ENCODE results near the gene PRKACG. TPM values are rescaled to one million over a fixed set of nuclear protein-coding genes. Genes with fewer than 3 reads are reported as not detected.
A peak's percentile ranks its signal among the peaks of the same experiment; 100 is the strongest.

PRKACG gene
- total RNA-seq, 2 donors from 2014 or later: not detected

GRCh38 chr9:69036799-69037198 lies 22.9 kb upstream of the PRKACG start:
- no peaks in the 10 kb centered on the region for H3K9me3 Mint-ChIP-seq
- peaks cover 17% of the 10 kb centered on the region for H3K4me1 Mint-ChIP-seq (ENCODE audit: low read depth)
- H3K27ac Mint-ChIP-seq: peak overlapping the region; percentile 87
- H3K27me3 Mint-ChIP-seq (ENCODE audit: low read depth): no peaks in the 10 kb centered on the region
- H3K4me3 Mint-ChIP-seq: peak overlapping the region; percentile 98
- no peak for DNase-seq
- peaks cover 0 to 7% of the 10 kb centered on the region in 2 donors for H3K36me3 Mint-ChIP-seq (ENCODE audit: insufficient read depth in 2 of 2)
- ATAC-seq (replicated peaks in 1 of 2): no peak

GRCh38 chr9:69036309-69036708 lies 22.4 kb upstream of the PRKACG start:
- H3K4me1 Mint-ChIP-seq (ENCODE audit: low read depth): peaks cover 16% of the 10 kb centered on the region
- ATAC-seq (replicated peaks in 1 of 2) (peak; percentile 16 to 34), DNase-seq (peak; percentile 18)
- H3K27me3 Mint-ChIP-seq (ENCODE audit: low read depth): no peaks in the 10 kb centered on the region
- H3K27ac Mint-ChIP-seq: peak overlapping the region; percentile 87
- H3K4me3 Mint-ChIP-seq: peak overlapping the region; percentile 98
- H3K36me3 Mint-ChIP-seq (ENCODE audit: insufficient read depth in 2 of 2): peaks cover 0 to 7% of the 10 kb centered on the region in 2 donors
- no peaks in the 10 kb centered on the region for H3K9me3 Mint-ChIP-seq

- Mint-ChIP-seq H3K27ac (peak within 1 kb of the TSS; percentile 87), H3K27me3 (ENCODE audit: low read depth) (no peaks in the 10 kb centered on the region), H3K36me3 (ENCODE audit: insufficient read depth in 2 of 2) (peaks cover 0 to 4% of the 10 kb centered on the region in 2 donors), H3K9me3 (no peaks in the 10 kb centered on the region), H3K4me1 (ENCODE audit: low read depth) (peaks cover 15% of the 10 kb centered on the region), H3K4me3 (peak within 1 kb of the TSS; percentile 98)
- ATAC-seq (replicated peaks in 1 of 2) (peak; percentile 95 to 96), DNase-seq (peak; percentile 84 to 89)
Measured at GRCh38 chr9:69035438-69036308, 21.8 kb upstream of the PRKACG start, which contains the start of gene FXN. TSS of gene FXN (plus strand) at chr9:69035752. CDS start at chr9:69035783, 31 bp downstream.

GRCh38 chr9:69034071-69034470 lies 20.2 kb upstream of the PRKACG start:
- no peak overlapping the region for H3K4me3 Mint-ChIP-seq
- no peak for ATAC-seq (replicated peaks in 1 of 2)

GRCh38 chr9:69030851-69031645 lies 17.1 kb upstream of the PRKACG start:
- H3K27ac Mint-ChIP-seq: no peak overlapping the region
- H3K4me3 Mint-ChIP-seq: no peak overlapping the region
- H3K4me1 Mint-ChIP-seq (ENCODE audit: low read depth): peaks cover 41% of the 10 kb centered on the region
- H3K36me3 Mint-ChIP-seq (ENCODE audit: insufficient read depth in 2 of 2): peaks cover 0 to 3% of the 10 kb centered on the region in 2 donors
- ATAC-seq (replicated peaks in 1 of 2) (no peak), DNase-seq (no peak)
- no peaks in the 10 kb centered on the region for H3K27me3 Mint-ChIP-seq (ENCODE audit: low read depth)
- H3K9me3 Mint-ChIP-seq: peaks cover 0 to 4% of the 10 kb centered on the region in 2 donors

More at GRCh38 chr9:69034071-69034470, 20.2 kb upstream of the PRKACG start:
- Mint-ChIP-seq H3K27me3 (ENCODE audit: low read depth) (no peaks in the 10 kb centered on the region), H3K9me3 (peaks cover 0 to 4% of the 10 kb centered on the region in 2 donors), H3K27ac (no peak overlapping the region), H3K4me1 (ENCODE audit: low read depth) (peaks cover 31% of the 10 kb centered on the region), H3K36me3 (ENCODE audit: insufficient read depth in 2 of 2) (peaks cover 3 to 4% of the 10 kb centered on the region in 2 donors)
- no peak for DNase-seq

- Mint-ChIP-seq H3K9me3 (peaks cover 0 to 4% of the 10 kb centered on the region in 2 donors), H3K4me3 (no peak overlapping the region), H3K27ac (no peak overlapping the region), H3K4me1 (ENCODE audit: low read depth) (peaks cover 41% of the 10 kb centered on the region), H3K27me3 (ENCODE audit: low read depth) (no peaks in the 10 kb centered on the region), H3K36me3 (ENCODE audit: insufficient read depth in 2 of 2) (peaks cover 0 to 3% of the 10 kb centered on the region in 2 donors)
- no peak for DNase-seq
- no peak for ATAC-seq (replicated peaks in 1 of 2)
Measured at GRCh38 chr9:69029535-69029934, 15.6 kb upstream of the PRKACG start.

GRCh38 chr9:69028754-69029153 lies 14.8 kb upstream of the PRKACG start:
- Mint-ChIP-seq H3K9me3 (peaks cover 0 to 4% of the 10 kb centered on the region in 2 donors), H3K36me3 (ENCODE audit: insufficient read depth in 2 of 2) (peaks cover 0 to 3% of the 10 kb centered on the region in 2 donors), H3K4me3 (no peak overlapping the region), H3K27me3 (ENCODE audit: low read depth) (no peaks in the 10 kb centered on the region), H3K4me1 (ENCODE audit: low read depth) (peaks cover 41% of the 10 kb centered on the region), H3K27ac (no peak overlapping the region)
- ATAC-seq (replicated peaks in 1 of 2) (peak in 1 of 2 donors; percentile 36), DNase-seq (peak in 1 of 2 donors; percentile 16)

- Mint-ChIP-seq H3K4me1 (ENCODE audit: low read depth) (peaks cover 41% of the 10 kb centered on the region), H3K36me3 (ENCODE audit: insufficient read depth in 2 of 2) (peaks cover 0 to 3% of the 10 kb centered on the region in 2 donors), H3K27me3 (ENCODE audit: low read depth) (no peaks in the 10 kb centered on the region), H3K9me3 (peaks cover 0 to 4% of the 10 kb centered on the region in 2 donors), H3K27ac (no peak overlapping the region), H3K4me3 (no peak overlapping the region)
- ATAC-seq (replicated peaks in 1 of 2) (peak; percentile 83 to 85), DNase-seq (peak; percentile 40)
Measured at GRCh38 chr9:69027355-69028097, 13.6 kb upstream of the PRKACG start.

- Mint-ChIP-seq H3K36me3 (ENCODE audit: insufficient read depth in 2 of 2) (no peaks in the 10 kb centered on the region), H3K27ac (no peak overlapping the region), H3K4me1 (ENCODE audit: low read depth) (peaks cover 25% of the 10 kb centered on the region), H3K27me3 (ENCODE audit: low read depth) (no peaks in the 10 kb centered on the region), H3K9me3 (no peaks in the 10 kb centered on the region), H3K4me3 (no peak overlapping the region)
- ATAC-seq (replicated peaks in 1 of 2) (no peak), DNase-seq (no peak)
Measured at GRCh38 chr9:69023650-69024049, 9.7 kb upstream of the PRKACG start.

- no peak for DNase-seq
- H3K4me1 Mint-ChIP-seq (ENCODE audit: low read depth): peaks cover 9% of the 10 kb centered on the region
- no peaks in the 10 kb centered on the region for H3K36me3 Mint-ChIP-seq (ENCODE audit: insufficient read depth in 2 of 2)
- no peak for ATAC-seq (replicated peaks in 1 of 2)
- H3K27ac Mint-ChIP-seq: no peak overlapping the region
- no peaks in the 10 kb centered on the region for H3K27me3 Mint-ChIP-seq (ENCODE audit: low read depth)
- no peaks in the 10 kb centered on the region for H3K9me3 Mint-ChIP-seq
- no peak overlapping the region for H3K4me3 Mint-ChIP-seq
Measured at GRCh38 chr9:69020301-69021145, 6.6 kb upstream of the PRKACG start.

- ATAC-seq (replicated peaks in 1 of 2) (no peak), DNase-seq (no peak)
- Mint-ChIP-seq H3K27me3 (ENCODE audit: low read depth) (no peaks in the 10 kb centered on the region), H3K9me3 (no peaks in the 10 kb centered on the region), H3K4me3 (no peak overlapping the region), H3K27ac (peak overlapping the region; percentile 56), H3K4me1 (ENCODE audit: low read depth) (peaks cover 9% of the 10 kb centered on the region), H3K36me3 (ENCODE audit: insufficient read depth in 2 of 2) (no peaks in the 10 kb centered on the region)
Measured at GRCh38 chr9:69019808-69020207, 5.9 kb upstream of the PRKACG start.

- Mint-ChIP-seq H3K27me3 (ENCODE audit: low read depth) (no peaks in the 10 kb centered on the region), H3K36me3 (ENCODE audit: insufficient read depth in 2 of 2) (no peaks in the 10 kb centered on the region), H3K27ac (no peak overlapping the region), H3K9me3 (no peaks in the 10 kb centered on the region), H3K4me3 (no peak overlapping the region), H3K4me1 (ENCODE audit: low read depth) (peaks cover 9% of the 10 kb centered on the region)
- no peak for DNase-seq
- no peak for ATAC-seq (replicated peaks in 1 of 2)
Measured at GRCh38 chr9:69018737-69019136, 4.8 kb upstream of the PRKACG start.
